IMR-90 (cell line): ENCODE measurements around the gene DNAH3. TPM values are rescaled to one million over a fixed set of nuclear protein-coding genes. Genes with fewer than 3 reads are reported as not detected.

Experiments
- ATAC-seq: fragments of 200-7000 bp; cut with Tn5 transposase; 2 replicates; pipeline ENCODE4 v1.9.1; 2020; ENCODE audit warnings: low read depth, mild to moderate bottlenecking, moderate library complexity
- BruUV-seq: library from RNA; stranded (reverse); fragments of 400-500 nt; replicated peaks from 2 replicates; lab custom pipeline; 2021; lab: Mats Ljungman, UMichigan
- CTCF ChIA-PET: fragments of 300-600 bp; formaldehyde crosslinking; extraction: SDS; loops from one replicate; lab custom pipeline; 2021; ENCODE audit warnings: antibody characterized with exemption; lab: Yijun Ruan, JAX
- POLR2A ChIA-PET: fragments of 300-600 bp; sonication (Branson Sonifier 250); formaldehyde crosslinking; loops from one replicate; lab custom pipeline; 2022; ENCODE audit warnings: antibody characterized with exemption; ENCODE audit not compliant: unreplicated experiment; lab: Charles Lee
- DNase-seq: peaks from one replicate; pipeline ENCODE4 v3.0.0; 2013
- H2AFZ ChIP-seq: replicated peaks from 2 replicates; pipeline ENCODE3; 2013; ENCODE audit warnings: low read length, mild to moderate bottlenecking; ENCODE audit not compliant: poor library complexity
- H2AK5ac ChIP-seq: 2 replicates; pipeline ENCODE4 v1.6.1; 2013; ENCODE audit warnings: low read depth, low read length, inconsistent platforms
- H2AK9ac ChIP-seq: replicated peaks from 2 replicates; pipeline ENCODE3; 2013; ENCODE audit warnings: mild to moderate bottlenecking, low read depth, low read length, moderate library complexity; ENCODE audit not compliant: poor library complexity
- H2BK120ac ChIP-seq: 2 replicates; pipeline ENCODE4 v1.6.1; 2013; ENCODE audit warnings: low read depth, low read length, inconsistent platforms
- H2BK15ac ChIP-seq: 3 replicates; pipeline ENCODE4 v1.6.1; 2013; ENCODE audit warnings: low read depth, low read length, inconsistent platforms
- H2BK20ac ChIP-seq: 2 replicates; pipeline ENCODE4 v1.6.1; 2013; ENCODE audit warnings: low read depth, mild to moderate bottlenecking, inconsistent platforms, low read length, moderate library complexity
- H2BK5ac ChIP-seq: 2 replicates; pipeline ENCODE4 v1.6.1; 2013; ENCODE audit warnings: mild to moderate bottlenecking, low read depth, low read length, inconsistent platforms; ENCODE audit not compliant: poor library complexity, severe bottlenecking
- H3K14ac ChIP-seq: replicated peaks from 2 replicates; pipeline ENCODE4 v1.6.1; 2013; ENCODE audit warnings: low read depth, low read length, inconsistent platforms
- H3K18ac ChIP-seq: 2 replicates; pipeline ENCODE4 v1.6.1; 2013; ENCODE audit warnings: low read depth, low read length, control low read depth
- H3K23ac ChIP-seq: 2 replicates; pipeline ENCODE4 v1.6.1; 2013; ENCODE audit warnings: low read depth, low read length, inconsistent platforms
- H3K27ac ChIP-seq: 2 replicates; pipeline ENCODE4 v1.5.1; 2013; ENCODE audit warnings: mild to moderate bottlenecking, control low read depth, low read length; ENCODE audit not compliant: insufficient read depth
- H3K27me3 ChIP-seq: 2 replicates; pipeline ENCODE4 v1.6.1; 2013; ENCODE audit warnings: low read length; ENCODE audit not compliant: control insufficient read depth, insufficient read depth
- H3K36me3 ChIP-seq: 2 replicates; pipeline ENCODE4 v1.6.1; 2013; ENCODE audit warnings: low read length, mixed read lengths; ENCODE audit not compliant: control insufficient read depth, insufficient read depth
- H3K4ac ChIP-seq: 2 replicates; pipeline ENCODE4 v1.6.1; 2013; ENCODE audit warnings: low read depth, low read length, inconsistent platforms
- H3K4me1 ChIP-seq: 2 replicates; pipeline ENCODE4 v1.6.1; 2013; ENCODE audit warnings: low read length, mixed read lengths; ENCODE audit not compliant: control insufficient read depth, insufficient read depth
- H3K4me2 ChIP-seq: 2 replicates; pipeline ENCODE4 v1.6.1; 2013; ENCODE audit warnings: low read depth, mild to moderate bottlenecking, control low read depth, low read length, moderate library complexity
- H3K4me3 ChIP-seq: 2 replicates; pipeline ENCODE4 v1.5.1; 2013; ENCODE audit warnings: low read depth, mild to moderate bottlenecking, control low read depth, low read length, moderate library complexity; ENCODE audit not compliant: insufficient read depth
- H3K56ac ChIP-seq: 2 replicates; pipeline ENCODE4 v1.6.1; 2013; ENCODE audit warnings: low read length, inconsistent platforms; ENCODE audit not compliant: insufficient read depth; ENCODE audit errors: extremely low read depth
- H3K79me1 ChIP-seq, 2 experiments: 2 replicates each; pipeline ENCODE4 v1.6.1; 2013; ENCODE audit warnings: low read length in 2 of 2, inconsistent platforms in 1 of 2, low read depth in 1 of 2
- H3K9ac ChIP-seq: 2 replicates; pipeline ENCODE4 v1.6.1; 2013; ENCODE audit warnings: low read depth, low read length, control low read depth
- H3K9me1 ChIP-seq: 2 replicates; pipeline ENCODE4 v1.6.1; 2013; ENCODE audit warnings: low read length, inconsistent platforms; ENCODE audit not compliant: insufficient read depth
- H3K9me3 ChIP-seq: 2 replicates; pipeline ENCODE4 v1.6.1; 2013; ENCODE audit warnings: low read length; ENCODE audit not compliant: control insufficient read depth, insufficient read depth
- H4K20me1 ChIP-seq: 2 replicates; pipeline ENCODE4 v1.6.1; 2013; ENCODE audit warnings: low read length, inconsistent platforms; ENCODE audit not compliant: insufficient read depth
- H4K5ac ChIP-seq: 2 replicates; pipeline ENCODE4 v1.6.1; 2013; ENCODE audit warnings: mild to moderate bottlenecking, low read depth, low read length, control low read depth
- H4K8ac ChIP-seq, 2 experiments: 2 replicates each; pipeline ENCODE4 v1.6.1; 2013; ENCODE audit warnings: low read depth in 2 of 2, low read length in 2 of 2, control low read depth in 1 of 2, inconsistent platforms in 1 of 2
- H4K91ac ChIP-seq: 2 replicates; pipeline ENCODE4 v1.6.1; 2013; ENCODE audit warnings: low read depth, low read length, inconsistent platforms; ENCODE audit not compliant: insufficient read depth
- BHLHE40 ChIP-seq: fragments of 150-350 bp; IDR thresholded peaks from 2 replicates; pipeline ENCODE4 v1.6.1; 2016; ENCODE audit warnings: mild to moderate bottlenecking, low read depth, low read length
- CEBPB ChIP-seq: IDR thresholded peaks from 2 replicates; pipeline ENCODE4 v1.6.1; 2012; ENCODE audit warnings: low read depth, low read length, improper control_type of control experiment
- CHD1 ChIP-seq: IDR thresholded peaks from 2 replicates; pipeline ENCODE4 v1.6.1; 2012; ENCODE audit warnings: low read depth, low read length, improper control_type of control experiment
- CTCF ChIP-seq: conservative IDR thresholded peaks from 2 replicates; pipeline ENCODE4 v1.5.1; 2012; ENCODE audit warnings: mild to moderate bottlenecking, low read depth, low read length, improper control_type of control experiment
- ELK1 ChIP-seq: fragments of 150-350 bp; IDR thresholded peaks from 2 replicates; pipeline ENCODE4 v1.6.1; 2016; ENCODE audit warnings: low read depth, mild to moderate bottlenecking, low read length, moderate library complexity, borderline replicate concordance
- FOS ChIP-seq: fragments of 150-350 bp; IDR thresholded peaks from 2 replicates; pipeline ENCODE4 v1.6.1; 2016; ENCODE audit warnings: low read depth, low read length
- MAFK ChIP-seq: IDR thresholded peaks from 2 replicates; pipeline ENCODE4 v1.6.1; 2012; ENCODE audit warnings: low read depth, low read length, improper control_type of control experiment
- MAZ ChIP-seq: IDR thresholded peaks from 2 replicates; pipeline ENCODE4 v1.6.1; 2012; ENCODE audit warnings: low read depth, mild to moderate bottlenecking, low read length, improper control_type of control experiment, moderate library complexity, borderline replicate concordance
- MXI1 ChIP-seq: IDR thresholded peaks from 2 replicates; pipeline ENCODE4 v1.6.1; 2012; ENCODE audit warnings: low read depth, mild to moderate bottlenecking, low read length, moderate library complexity, borderline replicate concordance
- NFE2L2 ChIP-seq: fragments of 150-350 bp; IDR thresholded peaks from 2 replicates; pipeline ENCODE4 v1.6.1; 2016; ENCODE audit warnings: low read depth, mild to moderate bottlenecking, low read length
- POLR2A ChIP-seq: IDR thresholded peaks from 2 replicates; pipeline ENCODE4 v1.6.1; 2012; ENCODE audit warnings: mild to moderate bottlenecking, low read depth, low read length
- RAD21 ChIP-seq: IDR thresholded peaks from 2 replicates; pipeline ENCODE4 v1.6.1; 2012; ENCODE audit warnings: low read length, improper control_type of control experiment
- RCOR1 ChIP-seq: IDR thresholded peaks from 2 replicates; pipeline ENCODE4 v1.6.1; 2012; ENCODE audit warnings: mild to moderate bottlenecking, low read length, improper control_type of control experiment; ENCODE audit not compliant: insufficient replicate concordance
- RFX5 ChIP-seq: IDR thresholded peaks from 2 replicates; pipeline ENCODE4 v1.8.0; 2012; ENCODE audit warnings: low read depth, mild to moderate bottlenecking, low read length, moderate library complexity
- SMC3 ChIP-seq: fragments of 150-350 bp; IDR thresholded peaks from 2 replicates; pipeline ENCODE4 v1.6.1; 2016; ENCODE audit warnings: low read depth, mild to moderate bottlenecking, antibody characterized with exemption, low read length, moderate library complexity
- WGBS, 2 experiments: methylation state at CpG; one replicate each; pipeline versions ENCODE4 v1.1.5 to v1.1.7; 2013; ENCODE audit warnings: missing lambda C conversion rate in 2 of 2; ENCODE audit not compliant: insufficient read length in 1 of 2; ENCODE audit errors: extremely low coverage in 2 of 2; 5-methylcytosine and 5-hydroxymethylcytosine counted together
- dilution Hi-C: fragments of 300-500 bp; cut with HindIII; formaldehyde crosslinking; loops from one replicate; pipeline ENCODE4 v1.14.3; 2018; ENCODE audit warnings: low sequenced_read_pairs; ENCODE audit not compliant: unreplicated experiment
- in situ Hi-C: fragments of 300-500 bp; cut with MboI; formaldehyde crosslinking; loops from 3 replicates; pipeline ENCODE4 v1.14.3; 2019; ENCODE audit warnings: low sequenced_read_pairs, inconsistent platforms, mixed read lengths
- intact Hi-C: fragments of 100-400 bp; cut with micrococcal nuclease; formaldehyde crosslinking; loops from 2 replicates; pipeline ENCODE4 v1.10.0; 2022
- polyA plus RNA-seq, 3 experiments: library from polyadenylated mRNA; depleted of rRNA; stranded (reverse); fragments of >200 nt; gene quantifications; 2 replicates each; pipeline ENCODE4 v1.2.3, GENCODE V29; 2012; ENCODE audit warnings: low replicate concordance in 1 of 3
- total RNA-seq: library from RNA; depleted of rRNA; stranded (reverse); fragments of >200 nt; gene quantifications from 2 replicates; pipeline ENCODE4 v1.2.3, GENCODE V29; 2012

Gene DNAH3
- total and polyA plus RNA-seq, 2 of the 4 experiments (the other 2 are of a cell fraction), result not detected

- ChIA-PET CTCF (no interaction called here), POLR2A (no interaction called here)
- Histone ChIP-seq H3K4me2 (no peak overlapping the region), H3K18ac (peak overlapping the region; percentile 70; the same call in 1 of the 2 replicates), H3K27me3 (no peaks in the 10 kb centered on the region), H4K20me1 (peaks cover 17% of the 10 kb centered on the region), H3K4me3 (no peak overlapping the region), H2BK15ac (peak overlapping the region; percentile 45; the same call in 2 of the 3 replicates), H2AK9ac (peak overlapping the region; percentile 53), H3K14ac (peak overlapping the region; percentile 54), H3K4ac (peak overlapping the region; percentile 93), H3K9me1 (peaks cover 26% of the 10 kb centered on the region), H3K56ac (no peak overlapping the region), H3K9ac (no peak overlapping the region), H3K9me3 (no peaks in the 10 kb centered on the region), H2BK20ac (peak overlapping the region; percentile 86), H3K79me1 (peaks cover 6 to 38% of the 10 kb centered on the region in 2 experiments; a peak in 3 of 4 replicates), H4K8ac (peak overlapping the region in 1 of 2 experiments; percentile 70; a peak in 1 of 4 replicates), H2BK120ac (peak overlapping the region; percentile 81), H3K36me3 (peaks cover 36% of the 10 kb centered on the region), H2AK5ac (peak overlapping the region; percentile 62), H2BK5ac (peak overlapping the region; percentile 88), H4K5ac (no peak overlapping the region), H2AFZ (peak overlapping the region; percentile 44), H4K91ac (peak overlapping the region; percentile 53), H3K4me1 (peaks cover 14% of the 10 kb centered on the region), H3K23ac (peak overlapping the region; percentile 83; the same call in 1 of the 2 replicates), H3K27ac (peak overlapping the region; percentile 50)
- ATAC-seq, result peak; percentile 35
- in situ Hi-C loops, result loop anchor here (25.0 kb wide), 1 partner anchor 1171 kb away; no protein-coding TSS in a partner anchor
- WGBS, 2 experiments, result 91% methylated on average over 3 of the region's 9 CpGs; no CpG with 5 or more reads in 1 of the 2 experiments
- TF ChIP-seq CTCF (no peak), BHLHE40 (no peak), CEBPB (no peak), MAFK (no peak), RCOR1 (no peak), POLR2A (no peak), ELK1 (no peak), SMC3 (no peak), FOS (no peak), NFE2L2 (no peak), MAZ (no peak), RFX5 (no peak), MXI1 (no peak), RAD21 (no peak), CHD1 (no peak)
- intact Hi-C loops, result no loop called here
- dilution Hi-C loops, result no loop called here
- BruUV-seq, result no TSS peak
- DNase-seq, result peak; percentile 52
Observed at GRCh38 chr16:21166561-21166961, 15.9 kb upstream of the DNAH3 start.
